Effector memory CD4-positive, alpha-beta T cell (primary cell): ENCODE measurements around the gene ELOB.

Source experiments
- DNase-seq, 3 donors: peaks; one replicate each; pipeline ENCODE4 v3.0.0-alpha.2; 2020
- H3K27ac ChIP-seq: 2 replicates; pipeline ENCODE4 v1.7.0; 2013; ENCODE audit warnings: mild to moderate bottlenecking, low read length, moderate library complexity; ENCODE audit not compliant: insufficient read depth, poor library complexity, severe bottlenecking
- H3K27me3 ChIP-seq: replicated peaks from 2 replicates; pipeline ENCODE4 v1.7.0; 2013; ENCODE audit warnings: mild to moderate bottlenecking, low read length; ENCODE audit not compliant: insufficient read depth, control insufficient read depth, poor library complexity, severe bottlenecking
- H3K36me3 ChIP-seq: 2 replicates; pipeline ENCODE4 v1.7.0; 2013; ENCODE audit warnings: mild to moderate bottlenecking, low read length, moderate library complexity; ENCODE audit not compliant: control insufficient read depth, insufficient read depth
- H3K4me1 ChIP-seq: 2 replicates; pipeline ENCODE4 v1.7.0; 2013; ENCODE audit warnings: low read length, mild to moderate bottlenecking; ENCODE audit not compliant: control insufficient read depth, insufficient read depth, poor library complexity, severe bottlenecking
- H3K4me3 ChIP-seq: 2 replicates; pipeline ENCODE4 v1.7.0; 2013; ENCODE audit warnings: low read length, low read depth, mild to moderate bottlenecking; ENCODE audit not compliant: insufficient read depth, poor library complexity, severe bottlenecking
- H3K9me3 ChIP-seq: 2 replicates; pipeline ENCODE4 v1.7.0; 2013; ENCODE audit warnings: mild to moderate bottlenecking, low read length, moderate library complexity; ENCODE audit not compliant: control insufficient read depth

Gene ELOB

DNA sequence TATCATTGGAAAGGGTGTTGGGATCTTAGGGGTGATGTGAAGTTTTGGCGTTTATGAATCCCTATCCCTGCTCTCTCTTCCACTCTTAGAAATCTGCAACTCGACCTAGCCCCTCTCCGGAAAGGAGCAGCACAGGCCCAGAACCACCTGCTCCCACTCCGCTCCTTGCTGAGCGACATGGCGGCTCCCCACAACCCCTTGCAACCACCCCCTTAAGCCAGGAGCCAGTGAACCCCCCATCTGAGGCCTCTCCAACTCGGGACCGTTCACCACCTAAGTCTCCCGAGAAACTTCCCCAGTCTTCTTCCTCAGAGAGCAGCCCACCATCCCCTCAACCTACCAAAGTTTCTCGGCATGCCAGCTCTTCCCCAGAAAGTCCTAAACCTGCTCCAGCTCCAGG lies 15.6 kb downstream of the ELOB start:
- Histone ChIP-seq H3K36me3 (peaks cover 99% of the 10 kb centered on the region), H3K27ac (no peak overlapping the region), H3K27me3 (no peaks in the 10 kb centered on the region), H3K9me3 (no peaks in the 10 kb centered on the region), H3K4me1 (no peaks in the 10 kb centered on the region), H3K4me3 (no peak overlapping the region)
- DNase-seq, result no peak

DNA sequence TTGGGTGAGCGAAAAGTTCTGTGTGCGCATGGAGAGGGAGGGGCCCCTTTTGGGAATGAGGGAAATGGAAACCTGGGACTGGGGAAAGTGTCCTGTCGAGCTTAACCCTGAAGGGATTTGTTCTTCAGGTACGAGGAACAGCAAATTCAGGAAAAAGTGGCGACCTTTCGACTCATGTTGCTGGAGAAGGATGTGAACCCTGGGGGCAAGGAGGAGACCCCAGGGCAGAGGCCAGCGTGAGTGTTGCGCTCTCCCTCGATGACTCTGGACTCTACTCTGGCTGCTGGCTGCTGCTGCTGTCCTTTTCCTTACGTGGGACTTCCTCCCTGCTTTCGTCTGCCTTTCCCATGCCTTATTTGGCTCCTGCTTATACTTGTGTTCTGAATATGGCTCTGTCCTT lies 19.7 kb downstream of the ELOB start:
- DNase-seq, result no peak
- H3K27ac ChIP-seq, result no peak overlapping the region
- H3K4me1 ChIP-seq, result peaks cover 19% of the 10 kb centered on the region
- H3K9me3 ChIP-seq, result no peaks in the 10 kb centered on the region
- peaks cover 58% of the 10 kb centered on the region for H3K36me3 ChIP-seq
- H3K4me3 ChIP-seq, result no peak overlapping the region
- no peaks in the 10 kb centered on the region for H3K27me3 ChIP-seq

DNA sequence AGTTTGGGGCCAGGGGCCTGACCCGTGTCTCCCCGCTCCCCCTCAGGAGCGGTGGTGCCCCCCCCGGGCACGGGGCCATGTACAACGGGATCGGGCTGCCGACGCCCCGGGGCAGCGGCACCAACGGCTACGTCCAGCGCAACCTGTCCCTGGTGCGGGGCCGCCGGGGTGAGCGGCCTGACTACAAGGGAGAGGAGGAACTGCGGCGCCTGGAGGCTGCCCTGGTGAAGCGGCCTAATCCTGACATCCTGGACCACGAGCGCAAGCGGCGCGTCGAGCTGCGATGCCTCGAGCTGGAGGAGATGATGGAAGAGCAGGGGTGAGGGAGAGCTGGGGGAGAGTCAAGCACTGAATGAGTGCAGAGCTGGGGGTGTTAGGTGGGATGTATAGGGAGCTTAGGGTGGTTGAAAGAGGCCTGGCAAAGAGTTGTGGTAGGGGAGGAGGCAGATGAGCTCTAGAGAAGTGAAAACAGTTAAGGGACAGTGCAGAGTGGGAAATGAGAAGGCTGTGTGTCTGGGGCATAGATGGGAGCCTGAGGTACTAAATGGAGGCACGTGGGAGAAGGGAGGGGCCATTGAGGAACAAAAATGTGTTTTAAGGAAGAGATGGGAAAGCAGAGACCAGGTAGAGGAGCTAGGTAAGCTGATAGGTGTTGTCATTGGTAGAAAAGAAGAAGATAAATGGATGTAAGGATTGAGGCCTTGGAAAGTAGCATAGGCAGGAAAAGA lies 20.6 kb downstream of the ELOB start:
- peaks cover 22% of the 10 kb centered on the region for H3K4me1 ChIP-seq
- no peak for DNase-seq
- H3K9me3 ChIP-seq, result no peaks in the 10 kb centered on the region
- no peak overlapping the region for H3K4me3 ChIP-seq
- no peaks in the 10 kb centered on the region for H3K27me3 ChIP-seq
- H3K27ac ChIP-seq, result no peak overlapping the region
- H3K36me3 ChIP-seq, result peaks cover 49% of the 10 kb centered on the region

DNA sequence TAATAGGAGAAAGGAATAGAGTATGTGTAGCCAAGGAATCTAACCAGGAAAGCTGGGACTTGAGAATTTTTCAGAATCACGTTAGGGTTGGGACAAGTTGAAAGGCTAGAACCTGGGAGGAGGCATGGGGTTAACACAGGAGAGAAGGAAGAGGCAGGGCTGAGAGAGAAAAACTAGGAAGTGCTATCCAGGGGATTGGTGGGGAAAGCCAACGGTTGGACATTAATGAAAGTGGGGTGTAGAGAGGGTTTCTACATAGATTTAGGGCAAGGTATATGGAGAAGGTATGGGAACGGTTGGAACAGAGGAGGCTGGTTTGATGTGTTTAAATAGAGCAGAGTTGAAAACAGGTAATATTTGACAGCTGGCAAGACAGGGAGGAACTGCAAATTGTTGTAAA lies 21.9 kb downstream of the ELOB start:
- Histone ChIP-seq H3K27ac (peak overlapping the region; percentile 98), H3K4me3 (no peak overlapping the region), H3K4me1 (peaks cover 22% of the 10 kb centered on the region), H3K27me3 (no peaks in the 10 kb centered on the region), H3K9me3 (no peaks in the 10 kb centered on the region), H3K36me3 (peaks cover 36% of the 10 kb centered on the region)
- DNase-seq, result no peak

DNA sequence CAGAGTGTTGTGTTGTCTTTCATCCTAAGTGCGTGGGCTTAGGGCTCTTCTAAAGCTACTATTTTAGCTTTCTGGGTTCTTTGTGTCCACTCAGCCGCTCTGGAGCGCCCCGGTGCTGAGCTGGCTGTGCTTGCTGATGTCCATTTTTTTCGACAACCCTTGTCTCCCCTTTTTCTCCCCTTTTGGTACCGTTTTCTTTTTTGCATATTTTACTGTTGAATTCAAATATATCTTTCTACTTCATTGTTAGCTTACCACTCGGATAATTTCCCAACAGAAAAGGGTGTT lies 23.4 kb downstream of the ELOB start:
- DNase-seq, result no peak
- peak overlapping the region; percentile 80 for H3K4me3 ChIP-seq
- H3K36me3 ChIP-seq, result peaks cover 21% of the 10 kb centered on the region
- no peaks in the 10 kb centered on the region for H3K27me3 ChIP-seq
- H3K9me3 ChIP-seq, result no peaks in the 10 kb centered on the region
- H3K27ac ChIP-seq, result peak overlapping the region; percentile 98
- peaks cover 22% of the 10 kb centered on the region for H3K4me1 ChIP-seq

GRCh38 chr16:2752850-2753732 lies 24.0 kb downstream of the ELOB start:
- Histone ChIP-seq H3K36me3 (peaks cover 15% of the 10 kb centered on the region), H3K4me1 (peaks cover 22% of the 10 kb centered on the region), H3K4me3 (peak overlapping the region; percentile 80), H3K27ac (peak overlapping the region; percentile 98), H3K9me3 (no peaks in the 10 kb centered on the region), H3K27me3 (no peaks in the 10 kb centered on the region)
- DNase-seq, result peak in 2 of 3 donors; percentile 44 to 59

GRCh38 chr16:2752035-2752849 lies 24.8 kb downstream of the ELOB start, which contains the start of gene SRRM2:
Gene SRRM2 (plus strand): TSS chr16:2752638. CDS start chr16:2756365, 3,727 bp downstream.
- Histone ChIP-seq H3K4me1 (peaks cover 22% of the 10 kb centered on the region), H3K36me3 (peaks cover 7% of the 10 kb centered on the region), H3K27ac (peak within 1 kb of the TSS; percentile 98), H3K9me3 (no peaks in the 10 kb centered on the region), H3K4me3 (peak within 1 kb of the TSS; percentile 80), H3K27me3 (no peaks in the 10 kb centered on the region)
- peak; percentile 85 to 91 (median 89) for DNase-seq

DNA sequence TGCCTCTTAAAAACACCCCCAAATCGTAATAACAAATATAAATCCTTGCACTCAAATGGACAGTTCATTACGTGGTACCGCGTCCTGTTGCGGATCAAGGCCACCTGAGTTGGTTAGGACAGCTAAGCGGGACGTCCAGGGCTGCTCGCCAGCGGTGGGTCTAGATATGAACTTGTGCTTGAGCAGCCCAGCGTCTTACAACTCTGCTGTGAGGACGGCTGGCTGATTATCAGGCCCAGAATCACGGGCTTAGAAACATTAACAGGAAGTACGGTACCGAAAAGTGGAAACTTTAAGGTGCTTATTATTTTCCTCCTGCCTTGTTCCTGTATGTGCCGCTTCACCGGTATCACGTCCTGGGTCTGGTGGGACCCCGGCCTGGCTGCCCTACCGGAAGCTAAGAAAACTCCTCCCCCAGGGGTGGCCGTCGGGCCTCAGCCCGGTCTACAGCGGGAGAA lies 25.5 kb downstream of the ELOB start:
- no peaks in the 10 kb centered on the region for H3K9me3 ChIP-seq
- peak overlapping the region; percentile 80 for H3K4me3 ChIP-seq
- H3K36me3 ChIP-seq, result peaks cover under 1% of the 10 kb centered on the region
- no peak for DNase-seq
- H3K4me1 ChIP-seq, result peaks cover 22% of the 10 kb centered on the region
- H3K27me3 ChIP-seq, result no peaks in the 10 kb centered on the region
- H3K27ac ChIP-seq, result peak overlapping the region; percentile 98

GRCh38 chr16:2749936-2750335 lies 27.1 kb downstream of the ELOB start:
- DNase-seq, result no peak
- H3K4me3 ChIP-seq, result no peak overlapping the region
- H3K27me3 ChIP-seq, result no peaks in the 10 kb centered on the region
- no peak overlapping the region for H3K27ac ChIP-seq
- peaks cover 11% of the 10 kb centered on the region for H3K4me1 ChIP-seq
- no peaks in the 10 kb centered on the region for H3K9me3 ChIP-seq
- H3K36me3 ChIP-seq, result no peaks in the 10 kb centered on the region
